ENCODE results near the gene NEGR1. TPM values are rescaled to one million over a fixed set of nuclear protein-coding genes. Genes with fewer than 3 reads are reported as not detected.

Gene NEGR1
- polyA plus RNA-seq, 1 donor from 2014 or later: 47.4 TPM

GRCh38 chr1:71589005-71589404 is 693.3 kb downstream of the NEGR1 start:
- H3K4me2 ChIP-seq (ENCODE audit: low read length): no peak overlapping the region

GRCh38 chr1:71587961-71588360 is 694.4 kb downstream of the NEGR1 start:
- no peaks in the 10 kb centered on the region for H3K79me2 ChIP-seq (replicated peaks; ENCODE audit: insufficient read depth, low read length)
- no peak overlapping the region for H3K4me3 ChIP-seq (ENCODE audit: low read length)
- no peak overlapping the region for H3K27ac ChIP-seq (ENCODE audit: low read length)
- no peaks in the 10 kb centered on the region for H3K36me3 ChIP-seq (ENCODE audit: insufficient read depth, low read length)
- H4K20me1 ChIP-seq (ENCODE audit: insufficient read depth): no peaks in the 10 kb centered on the region
- no peaks in the 10 kb centered on the region for H3K27me3 ChIP-seq (ENCODE audit: insufficient read depth, low read depth, low read length)
- no peaks in the 10 kb centered on the region for H3K9me3 ChIP-seq (ENCODE audit: low read length)
- H3F3A ChIP-seq (ENCODE audit: insufficient read depth, low read length, poor library complexity, severe bottlenecking): no peaks in the 10 kb centered on the region
- H3K4me2 ChIP-seq (ENCODE audit: low read length): no peak overlapping the region
- H3K9ac ChIP-seq (ENCODE audit: low read length): no peak overlapping the region
- H2AFZ ChIP-seq (ENCODE audit: low read depth, low read length): no peak overlapping the region
- no peaks in the 10 kb centered on the region for H3K9me2 ChIP-seq (ENCODE audit: insufficient read depth, low read length)
- TF ChIP-seq POLR2AphosphoS5 (IDR thresholded peaks at IDR 0.05): no peak
- no peak for TF ChIP-seq MXI1 (conservative IDR thresholded peaks at IDR 0.05; ENCODE audit: poor library complexity, severe bottlenecking)
- peak; percentile 76 for TF ChIP-seq CTCF (IDR thresholded peaks at IDR 0.05; ENCODE audit: poor library complexity, severe bottlenecking)
- TF ChIP-seq SMC3 (conservative IDR thresholded peaks at IDR 0.05; ENCODE audit: poor library complexity): peak; percentile 79
- peak; percentile 88 for TF ChIP-seq RAD21 (conservative IDR thresholded peaks at IDR 0.05)
- TF ChIP-seq REST (IDR thresholded peaks at IDR 0.05; ENCODE audit: borderline replicate concordance): no peak

More at GRCh38 chr1:71589005-71589404, 693.3 kb downstream of the NEGR1 start:
- no peak overlapping the region for H3K9ac ChIP-seq (ENCODE audit: low read length)
- H4K20me1 ChIP-seq (ENCODE audit: insufficient read depth): no peaks in the 10 kb centered on the region
- H2AFZ ChIP-seq (ENCODE audit: low read depth, low read length): no peak overlapping the region
- H3K9me2 ChIP-seq (ENCODE audit: insufficient read depth, low read length): no peaks in the 10 kb centered on the region
- H3K79me2 ChIP-seq (replicated peaks; ENCODE audit: insufficient read depth, low read length): no peaks in the 10 kb centered on the region
- H3K27me3 ChIP-seq (ENCODE audit: insufficient read depth, low read depth, low read length): no peaks in the 10 kb centered on the region
- no peak overlapping the region for H3K27ac ChIP-seq (ENCODE audit: low read length)
- no peak for TF ChIP-seq EP300 (conservative IDR thresholded peaks at IDR 0.05; ENCODE audit: poor library complexity, severe bottlenecking)
- TF ChIP-seq RAD21 (conservative IDR thresholded peaks at IDR 0.05): no peak
- no peak for TF ChIP-seq CTCF (IDR thresholded peaks at IDR 0.05; ENCODE audit: poor library complexity, severe bottlenecking)
- no peak for TF ChIP-seq MXI1 (conservative IDR thresholded peaks at IDR 0.05; ENCODE audit: poor library complexity, severe bottlenecking)
- TF ChIP-seq SMC3 (conservative IDR thresholded peaks at IDR 0.05; ENCODE audit: poor library complexity): no peak
- TF ChIP-seq TAF1 (IDR thresholded peaks at IDR 0.05; ENCODE audit: low read depth): no peak
- TF ChIP-seq POLR2AphosphoS5 (IDR thresholded peaks at IDR 0.05): no peak
- no peak for TF ChIP-seq EZH2 (IDR thresholded peaks at IDR 0.05; ENCODE audit: borderline replicate concordance, insufficient read depth, low read length, poor library complexity, severe bottlenecking)
- TF ChIP-seq REST (IDR thresholded peaks at IDR 0.05; ENCODE audit: borderline replicate concordance): no peak
- no peaks in the 10 kb centered on the region for H3F3A ChIP-seq (ENCODE audit: insufficient read depth, low read length, poor library complexity, severe bottlenecking)
- H3K4me3 ChIP-seq (ENCODE audit: low read length): no peak overlapping the region
- H3K36me3 ChIP-seq (ENCODE audit: insufficient read depth, low read length): no peaks in the 10 kb centered on the region
- no peaks in the 10 kb centered on the region for H3K9me3 ChIP-seq (ENCODE audit: low read length)
